Stimulated activated CD4-positive, alpha-beta T cell treated with anti-CD3 and anti-CD28 coated beads, TNF-alpha, amount 100 ng/mL, for 48 hours (primary cell): ENCODE results near the gene MAN1A1.
"Not testable (repeated sequence)": the region's sequence is repeated elsewhere in the genome, so short reads cannot be mapped to it uniquely, and the experiment has no call there.

ENCODE experiments used
- DNase-seq, 3 donors: peaks; one replicate each; pipeline ENCODE4 v3.0.0-alpha.2; 2020; ENCODE audit warnings: low read depth in 3 of 3

MAN1A1 gene

DNA sequence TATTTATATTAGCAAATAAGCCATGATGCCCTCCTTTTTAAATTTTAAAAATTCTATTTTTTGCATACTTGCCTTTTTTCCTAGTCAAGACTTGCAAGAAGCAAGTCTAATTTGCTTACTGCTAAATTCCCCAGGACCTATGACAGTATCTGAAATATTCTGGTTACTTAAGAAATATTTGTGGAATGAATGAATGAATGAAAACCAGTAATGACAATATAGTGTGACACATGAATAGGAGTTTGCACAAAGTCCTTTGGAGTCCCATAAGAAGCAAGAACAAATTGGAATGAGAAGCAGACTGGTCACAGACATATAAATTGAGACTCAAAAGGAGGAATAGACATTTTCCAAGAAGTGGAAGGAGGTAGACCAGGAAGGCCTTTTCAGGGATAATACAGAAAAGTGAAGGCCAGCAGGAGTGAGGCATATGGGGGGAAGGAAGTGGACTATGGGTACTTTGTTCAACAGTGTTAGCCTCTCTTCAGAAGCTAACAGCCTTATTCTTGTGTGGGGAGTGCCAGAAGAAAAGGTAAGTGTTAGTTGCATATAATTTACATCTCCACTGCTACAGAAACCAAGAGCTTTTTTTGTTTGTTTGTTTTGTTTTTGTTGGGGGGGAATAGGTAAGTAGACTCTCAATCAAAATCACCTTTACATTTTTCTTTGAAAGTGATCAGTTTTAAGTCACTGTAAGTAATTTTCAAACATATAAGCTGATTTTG is 177.5 kb downstream of the MAN1A1 start:
- DNase-seq: no peak

DNA sequence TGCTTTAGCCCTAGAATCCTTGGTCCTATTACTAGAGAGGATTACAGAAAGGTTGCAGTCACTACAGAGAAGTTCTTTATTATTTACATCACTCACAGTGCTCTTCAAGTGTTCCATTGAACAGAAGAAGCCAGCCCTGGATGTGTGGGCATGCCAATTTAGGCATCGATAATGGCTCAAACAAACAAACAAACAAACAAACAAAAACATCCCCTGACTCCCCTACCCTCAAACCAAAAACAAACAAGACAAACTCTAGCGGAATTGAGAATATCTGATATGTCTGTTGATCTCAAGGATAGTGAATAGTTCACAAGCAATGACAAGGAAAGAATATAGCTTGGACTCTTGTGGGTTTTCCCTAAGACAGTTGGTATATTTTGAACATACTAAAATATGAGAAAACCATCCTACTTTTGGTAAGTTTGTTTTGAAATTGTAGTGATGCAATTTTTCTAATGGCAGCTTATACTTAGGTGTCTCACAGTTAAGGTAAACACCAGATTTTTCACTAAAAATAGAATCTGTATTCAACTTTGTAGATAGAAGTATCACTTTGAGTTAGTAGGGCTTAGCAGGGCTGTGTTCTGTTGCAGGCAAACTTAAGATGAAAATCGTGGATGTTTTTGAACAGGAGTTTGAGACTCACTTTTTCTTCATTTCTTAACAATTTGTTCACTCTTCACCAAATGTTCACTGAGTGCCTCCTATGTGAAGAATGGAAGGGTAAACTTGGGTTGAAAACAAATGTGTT is 178.3 kb downstream of the MAN1A1 start:
- no peak for DNase-seq

DNA sequence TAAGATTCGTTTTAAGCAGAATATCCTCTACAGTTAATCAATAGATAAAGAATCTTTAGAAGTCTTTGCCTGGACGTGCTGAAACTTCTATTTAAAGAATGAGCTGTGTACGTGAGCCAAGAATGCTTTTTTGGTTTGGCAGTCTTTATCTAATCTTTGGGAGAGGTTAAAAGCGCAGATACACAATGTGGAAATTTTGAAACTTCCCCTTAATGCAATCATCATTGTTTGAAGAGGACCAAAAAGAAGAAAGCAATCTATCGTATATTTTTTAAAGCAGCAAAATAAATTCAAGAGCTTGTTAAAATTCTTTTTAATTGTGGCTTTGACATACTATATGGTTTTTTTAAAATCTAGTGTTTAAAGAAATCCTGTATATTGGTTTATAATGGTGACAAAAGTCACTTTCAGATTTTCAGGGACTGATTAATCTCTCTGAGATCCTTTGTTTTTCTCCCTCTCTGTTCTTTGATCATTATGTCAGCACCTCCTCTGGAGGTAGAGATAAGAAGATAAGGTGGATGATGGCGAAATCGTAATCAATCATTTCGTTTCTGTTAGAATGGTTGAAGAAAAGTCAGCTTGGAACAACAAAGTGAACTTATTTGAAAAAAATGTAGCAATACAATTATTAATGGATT is 179.0 kb downstream of the MAN1A1 start:
- DNase-seq: no peak

DNA sequence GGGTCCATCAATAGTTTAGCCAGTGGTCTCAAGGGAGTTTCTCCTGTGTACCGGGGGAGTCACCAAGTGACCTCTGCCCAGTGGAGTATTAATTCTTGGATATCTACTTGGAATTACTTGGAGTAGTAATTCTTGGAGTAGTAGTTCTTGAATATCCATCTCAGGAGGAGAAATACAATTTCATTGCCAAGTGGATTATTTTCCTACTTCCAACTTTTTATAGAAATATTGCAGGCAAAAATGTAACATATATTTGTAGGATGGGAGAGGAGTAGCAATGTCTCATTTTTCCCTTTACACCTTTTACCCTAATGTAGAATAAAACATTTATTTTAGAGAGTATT is 179.5 kb downstream of the MAN1A1 start:
- no peak for DNase-seq

DNA sequence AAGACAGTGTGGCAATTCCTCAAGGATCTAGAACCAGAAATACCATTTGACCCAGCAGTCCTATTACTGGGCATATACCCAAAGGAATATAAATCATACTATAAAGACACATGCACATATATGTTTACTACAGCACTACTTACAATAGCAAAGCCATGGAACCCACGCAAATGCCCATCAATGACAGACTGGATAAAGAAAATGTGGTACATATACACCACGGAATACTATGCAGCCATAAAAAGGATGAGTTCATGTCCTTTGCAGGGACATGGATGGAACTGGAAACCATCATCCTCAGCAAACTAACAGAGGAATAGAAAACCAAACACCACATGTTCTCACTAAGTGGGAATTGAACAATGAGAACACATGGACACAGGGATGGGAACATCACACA is 180.2 kb downstream of the MAN1A1 start:
- DNase-seq: not testable (repeated sequence)

DNA sequence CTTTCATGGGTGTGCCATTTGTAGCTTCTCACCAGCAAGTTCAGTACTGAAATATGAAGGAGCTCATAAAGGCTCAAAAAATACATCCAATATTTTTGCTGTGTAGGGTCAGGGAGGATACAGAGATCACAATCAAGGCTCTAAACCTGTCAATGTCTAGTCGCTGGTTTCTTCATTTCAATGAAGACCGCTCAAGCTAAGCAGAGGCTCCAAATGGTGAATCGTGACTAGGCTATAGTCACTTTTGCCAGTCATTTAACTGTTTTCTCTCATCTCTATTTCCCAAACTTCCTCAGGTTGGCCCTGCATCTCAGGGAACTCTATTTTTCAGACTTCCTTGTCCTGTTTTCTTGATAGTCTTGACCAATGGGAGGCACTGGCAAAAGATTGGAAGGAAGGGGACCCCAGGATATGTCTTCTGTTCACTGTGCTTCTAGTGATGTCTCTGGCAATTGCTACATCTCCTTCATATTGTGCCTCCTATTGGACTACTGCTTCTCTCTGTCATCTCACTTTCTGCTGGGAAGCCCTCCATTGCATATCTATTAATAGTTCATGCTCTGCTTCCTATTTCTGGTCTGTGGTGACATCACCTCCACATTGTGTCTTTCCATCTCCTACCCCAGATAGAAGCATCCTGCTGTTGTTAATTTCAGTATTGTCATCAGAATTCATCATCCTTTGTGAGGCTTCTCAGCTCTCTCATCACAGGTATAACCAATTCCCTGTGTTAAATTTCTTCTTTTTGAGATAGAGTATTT is 183.4 kb downstream of the MAN1A1 start:
- DNase-seq: no peak

DNA sequence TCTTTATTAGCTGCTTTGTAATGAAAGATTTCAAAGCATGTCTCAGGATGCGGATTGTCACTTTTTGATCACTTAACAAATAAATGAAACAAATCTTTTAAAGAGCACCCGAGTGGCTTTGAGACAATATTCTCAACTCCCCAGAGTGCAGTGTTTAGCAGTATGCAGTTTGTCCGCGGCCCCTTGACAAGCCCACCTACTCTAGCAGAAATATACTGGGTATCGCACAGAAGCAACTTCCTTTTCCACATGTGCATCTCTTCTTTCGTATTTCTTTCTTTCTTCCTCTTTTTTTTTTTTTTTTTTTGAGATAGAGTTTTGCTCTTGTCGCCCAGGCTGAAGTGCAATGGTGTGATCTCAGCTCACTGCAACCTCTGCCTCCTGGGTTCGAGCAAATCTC is 186.6 kb downstream of the MAN1A1 start:
- no peak for DNase-seq

DNA sequence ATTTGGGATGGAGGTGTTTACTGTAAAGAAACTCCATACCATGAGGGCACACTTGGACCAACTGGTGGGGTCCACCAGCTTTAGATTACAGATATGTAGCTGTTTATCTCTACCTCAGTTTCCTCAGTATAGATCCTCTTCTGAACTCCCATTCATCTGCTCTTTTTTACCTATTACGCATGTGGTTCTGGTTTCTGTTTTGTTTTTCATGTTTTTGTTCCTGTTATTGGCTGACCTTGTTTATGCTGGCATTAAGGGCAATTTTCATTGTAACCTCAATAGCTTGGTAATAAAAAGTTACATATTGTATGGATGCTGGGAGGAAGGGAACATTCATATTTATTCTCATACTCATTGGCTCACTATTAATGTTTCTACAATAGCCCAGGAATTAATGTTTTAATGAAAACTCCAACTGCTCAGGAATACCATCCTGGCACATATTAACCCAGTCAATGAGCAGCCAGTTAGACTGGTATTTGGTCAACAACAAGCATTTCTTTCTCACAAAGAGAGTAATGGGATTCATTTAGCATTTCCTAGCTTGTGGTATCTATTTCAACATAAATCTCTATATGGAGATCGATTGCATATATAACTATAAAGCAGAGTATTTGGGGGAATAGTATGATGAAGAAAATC is 187.3 kb downstream of the MAN1A1 start:
- no peak for DNase-seq

DNA sequence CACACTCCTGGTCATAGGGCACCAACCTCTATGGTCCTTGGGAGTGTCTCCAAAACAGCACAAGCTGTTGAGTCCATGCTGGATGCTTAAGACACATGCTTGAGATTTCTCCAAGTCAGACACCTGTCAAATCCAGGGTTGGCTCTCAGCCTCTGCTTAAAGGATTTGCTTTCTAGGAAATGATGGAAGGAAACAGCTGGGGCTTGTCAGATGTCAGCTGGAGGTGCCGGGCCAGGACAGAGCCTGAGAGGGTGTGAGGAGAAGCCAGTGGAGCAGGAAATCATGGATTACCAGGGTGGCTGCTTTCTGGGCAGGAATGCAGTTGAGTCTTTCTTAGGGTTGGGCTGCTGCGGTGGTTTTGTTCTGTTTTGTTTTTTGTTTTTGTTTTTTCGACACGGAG is 188.1 kb downstream of the MAN1A1 start:
- no peak for DNase-seq

DNA sequence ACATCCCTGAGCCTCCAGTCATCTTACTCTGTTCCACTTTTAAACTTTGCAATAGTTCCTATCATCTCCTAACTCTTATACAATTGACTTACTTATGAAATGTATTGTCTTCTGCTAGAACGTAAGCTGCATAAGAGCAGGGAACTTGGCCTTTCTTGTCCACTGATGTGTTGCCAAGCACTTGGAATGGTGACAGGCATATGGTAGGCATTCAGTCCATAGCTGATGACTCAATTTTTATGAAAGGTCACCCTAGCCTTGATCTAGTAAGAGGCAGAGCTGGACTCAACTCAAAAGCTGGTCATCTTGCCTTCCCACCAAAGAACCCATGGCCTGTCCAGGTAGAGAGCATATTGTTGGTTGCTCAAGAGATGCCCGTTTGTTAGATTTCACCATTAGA is 188.7 kb downstream of the MAN1A1 start:
- DNase-seq: no peak

DNA sequence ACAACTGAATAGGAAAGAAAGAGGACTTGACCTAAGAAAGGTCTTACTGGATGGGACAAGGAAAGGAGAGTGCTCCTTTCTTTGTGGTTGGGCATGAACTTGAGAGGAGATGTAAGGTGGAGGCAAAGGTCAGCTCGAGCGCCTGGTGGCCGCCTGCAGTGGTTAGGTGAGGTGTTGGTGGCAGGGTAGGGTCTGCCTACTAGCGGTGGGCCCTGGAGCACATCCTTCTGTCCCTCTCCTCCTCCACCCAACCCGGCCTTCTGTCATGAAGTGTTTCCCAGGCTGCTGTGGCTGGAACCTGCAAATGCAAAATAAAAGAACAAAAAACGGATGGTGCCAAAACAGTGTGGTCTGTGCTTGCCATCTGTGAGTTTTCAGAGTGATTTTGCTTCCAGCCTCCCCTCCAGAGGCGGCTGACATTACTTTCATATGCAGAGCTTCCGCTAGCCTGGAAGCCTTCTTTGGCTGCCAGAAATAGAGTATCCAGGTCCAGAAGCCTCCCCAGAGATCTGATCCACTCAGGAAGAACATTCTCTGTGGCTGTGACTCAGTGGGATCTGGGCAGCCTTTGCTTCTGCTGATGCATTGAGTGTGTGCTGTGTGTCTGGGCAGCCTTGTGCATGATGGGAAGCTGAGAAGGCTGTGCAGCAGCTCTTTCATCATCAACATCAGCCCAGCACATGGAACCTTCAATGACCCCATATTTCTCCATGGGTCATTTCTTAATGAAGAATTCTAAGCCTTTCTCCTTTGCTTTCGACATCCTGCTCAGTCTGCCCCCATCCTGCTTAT is 191.3 kb downstream of the MAN1A1 start:
- no peak for DNase-seq

DNA sequence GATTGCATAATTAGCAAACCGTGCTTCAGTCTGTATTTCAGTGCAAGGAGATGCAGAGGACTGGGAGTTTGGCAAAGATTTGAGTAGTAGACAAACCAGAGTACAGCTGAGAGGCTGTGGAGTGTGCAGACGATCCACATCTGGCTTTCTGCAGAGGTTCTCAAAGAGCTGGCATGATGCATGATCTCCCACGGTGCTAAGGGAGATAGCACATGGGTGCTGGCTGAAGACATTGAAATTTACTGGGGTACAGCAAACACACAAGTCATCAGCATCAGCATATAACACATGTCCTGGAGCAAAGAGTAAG is 192.1 kb downstream of the MAN1A1 start:
- no peak for DNase-seq

DNA sequence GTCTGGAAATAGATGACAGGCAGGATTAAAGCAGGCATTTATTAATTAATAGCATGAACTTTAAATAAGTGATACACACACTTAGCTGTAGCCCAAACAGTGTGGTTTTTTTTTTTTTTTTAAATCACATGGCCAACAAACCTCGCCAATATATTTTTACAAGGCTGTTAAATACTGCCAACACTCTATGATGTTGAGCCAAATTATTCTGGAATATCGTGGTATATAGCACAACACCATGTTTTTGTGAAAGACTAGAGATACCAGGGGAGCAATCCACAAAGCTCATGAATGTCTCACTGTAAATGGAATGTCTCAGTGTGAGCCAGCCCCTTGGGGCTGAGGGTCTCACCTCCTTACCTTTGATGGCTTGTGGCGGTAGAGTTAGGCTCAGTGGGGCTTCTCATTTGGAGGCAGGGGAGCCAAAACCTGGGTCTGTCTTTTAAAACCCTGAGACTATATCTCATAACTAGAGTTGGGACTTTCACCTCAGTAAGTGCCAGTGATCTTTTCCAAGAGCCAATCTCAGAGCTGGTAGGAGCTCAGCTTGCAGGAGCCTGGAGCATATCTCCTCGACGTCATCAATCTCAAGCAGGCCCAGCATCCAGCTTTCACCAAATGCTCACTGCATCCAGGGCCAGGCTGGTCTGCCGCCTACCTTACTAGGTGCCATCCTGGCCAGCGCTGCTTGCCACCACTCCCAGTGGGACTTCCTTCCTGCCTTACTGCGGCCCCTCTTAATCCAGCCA is 192.6 kb downstream of the MAN1A1 start:
- DNase-seq: no peak

DNA sequence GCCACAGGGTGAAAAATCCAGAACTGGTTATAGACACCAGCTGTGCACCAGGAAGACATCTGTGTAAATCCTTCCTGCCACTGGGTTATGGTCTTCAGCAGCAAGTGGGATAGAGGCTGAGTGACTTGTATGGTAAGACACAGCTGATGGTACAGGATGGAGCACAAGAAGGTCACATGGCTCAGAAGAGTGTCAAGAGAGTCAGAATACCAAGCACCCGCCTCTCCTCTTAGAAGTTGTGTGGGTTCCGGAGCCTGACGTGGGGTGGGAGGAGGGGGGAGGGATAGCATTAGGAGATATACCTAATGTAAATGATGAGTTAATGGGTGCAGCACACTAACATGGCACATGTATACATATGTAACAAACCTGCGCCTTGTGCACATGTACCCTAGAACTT is 193.5 kb downstream of the MAN1A1 start:
- not testable (repeated sequence) for DNase-seq

DNA sequence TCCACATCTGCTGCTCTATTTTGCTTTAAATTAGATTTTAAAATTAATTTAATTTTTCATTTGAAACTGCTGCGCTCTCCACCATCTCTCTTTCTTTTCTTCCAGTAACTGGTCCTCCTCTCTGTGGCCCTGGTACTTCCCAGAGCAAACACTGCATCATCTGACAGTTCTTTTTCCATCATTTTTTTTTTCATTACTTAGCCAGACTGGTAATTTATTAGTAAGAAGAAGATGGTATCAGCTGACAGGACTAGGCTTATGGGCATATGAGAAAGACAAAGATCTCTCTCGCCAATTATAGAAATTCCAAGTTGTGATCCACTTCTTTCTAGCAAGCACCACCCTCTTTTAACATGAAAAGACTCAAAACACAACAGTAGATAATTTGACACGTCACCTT is 197.4 kb downstream of the MAN1A1 start:
- DNase-seq: no peak

DNA sequence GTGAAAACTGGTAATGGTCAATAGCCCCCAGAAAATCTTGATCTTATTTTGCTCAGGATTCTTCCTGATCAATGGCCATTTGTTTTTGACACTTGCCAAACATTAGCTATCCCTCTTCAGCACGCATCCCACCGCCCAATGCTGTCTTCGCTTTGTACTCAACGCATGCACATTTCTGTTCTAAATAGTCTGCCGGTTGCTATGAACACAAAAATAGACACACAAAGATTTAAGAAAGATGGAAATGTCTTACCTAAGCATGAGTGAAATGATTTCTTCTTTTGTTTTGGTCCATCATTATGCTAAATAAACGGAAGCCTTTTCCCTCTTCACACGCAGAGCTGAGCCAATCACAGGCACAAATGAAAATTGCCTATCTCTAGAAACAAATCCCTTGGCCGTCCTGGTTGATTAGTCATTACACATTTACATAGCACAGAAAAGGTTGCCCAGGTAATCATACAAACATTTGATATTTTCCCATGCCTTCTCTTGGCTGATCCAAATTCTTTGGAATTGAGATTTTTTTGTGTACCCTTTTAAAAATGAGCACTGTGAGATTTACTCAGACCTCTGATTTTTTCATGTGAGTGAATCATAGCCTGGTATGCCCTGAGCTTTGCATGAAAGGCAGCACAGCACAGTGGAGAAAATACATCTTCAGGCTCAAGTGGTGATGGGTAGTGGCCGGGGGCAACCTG is 200.6 kb downstream of the MAN1A1 start:
- DNase-seq: no peak

DNA sequence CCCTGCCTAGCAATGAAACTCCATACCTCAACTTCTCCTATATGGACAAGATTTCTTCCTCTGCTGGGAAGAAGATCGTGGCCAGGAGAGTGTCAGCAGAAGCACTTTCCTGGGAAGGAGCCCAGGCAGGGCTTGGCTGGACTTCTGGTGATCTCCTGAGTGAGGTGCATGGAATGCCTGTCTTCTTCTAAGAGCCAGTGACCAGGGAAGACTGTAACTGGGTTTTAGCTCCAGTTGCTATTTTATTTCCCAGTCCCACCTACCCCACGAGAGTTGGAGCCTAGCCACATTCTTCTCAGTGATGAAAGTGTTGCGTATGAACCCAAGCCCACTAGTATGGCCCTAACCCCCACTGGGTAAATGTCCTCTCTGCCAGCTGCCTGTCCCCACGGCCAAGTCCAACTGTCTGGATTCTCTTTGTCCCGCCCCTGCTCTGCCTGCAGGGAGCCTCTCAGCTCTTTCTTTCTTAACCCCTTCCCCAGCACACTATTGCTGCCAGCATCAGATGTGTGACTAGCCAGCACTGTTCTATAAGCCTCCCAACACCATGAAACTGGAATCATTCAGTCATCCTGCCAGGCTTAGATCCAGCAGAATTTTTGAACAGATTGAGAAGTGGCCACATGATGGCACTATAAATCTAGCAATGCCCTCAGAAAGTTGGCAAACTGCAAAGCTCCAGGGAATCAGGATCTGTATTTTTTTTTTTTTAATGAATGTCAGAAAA is 201.3 kb downstream of the MAN1A1 start:
- DNase-seq: no peak

DNA sequence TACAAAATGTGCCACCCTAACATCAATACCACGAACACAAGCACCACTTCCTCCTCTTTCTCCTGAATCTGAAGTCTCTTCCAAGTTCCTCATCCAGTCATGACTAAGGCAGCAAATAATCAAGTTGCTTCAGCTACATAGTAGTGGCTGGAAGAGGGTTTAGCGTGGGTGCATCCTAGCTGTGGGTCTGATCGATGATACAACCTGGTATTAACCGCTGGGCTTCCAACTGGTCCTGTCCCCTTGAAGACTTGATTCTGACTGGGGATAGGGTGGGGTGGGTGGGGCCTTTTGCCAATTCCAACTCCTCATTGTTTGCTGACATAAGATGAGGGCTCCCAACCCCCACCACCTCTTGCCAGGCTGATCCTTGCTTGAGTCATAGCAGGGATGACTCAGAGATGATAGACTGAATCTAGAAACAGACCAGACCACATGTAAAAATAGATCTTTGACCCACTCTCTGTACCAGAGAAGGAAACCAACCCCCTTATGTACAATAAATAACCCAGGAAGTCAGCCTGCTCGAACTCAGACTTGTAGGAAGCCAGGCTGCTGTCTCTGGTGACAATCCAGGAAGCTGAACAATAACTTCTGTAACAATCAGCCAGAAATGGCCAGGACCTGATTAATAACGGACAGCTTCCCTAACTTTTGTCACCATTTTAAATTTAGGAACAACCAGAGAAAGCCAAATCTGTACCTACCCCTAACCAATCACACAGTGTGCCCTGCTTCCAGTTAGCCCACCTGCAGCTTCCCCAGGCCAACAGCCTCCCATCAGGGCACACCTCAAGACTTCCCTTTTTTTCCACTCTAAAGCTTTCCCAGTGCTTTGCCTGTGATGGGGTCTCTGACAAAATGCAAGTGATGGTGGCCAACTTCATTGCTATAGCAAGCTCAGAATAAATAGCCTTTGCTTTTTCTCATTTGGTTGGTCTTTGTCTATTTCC is 202.2 kb downstream of the MAN1A1 start:
- peak; percentile 35 to 58 (median 47) for DNase-seq
